Measurements from ENCODE around the gene NBPF1. TPM values are rescaled to one million over a fixed set of nuclear protein-coding genes. Genes with fewer than 3 reads are reported as not detected.
"Not testable (repeated sequence)": the region's sequence is repeated elsewhere in the genome, so short reads cannot be mapped to it uniquely, and the experiment has no call there.

NBPF1 gene
- total RNA-seq, 1 experiment from 2014 or later, result 46.0 TPM

GRCh38 chr1:16628361-16629111 lies 15.2 kb upstream of the NBPF1 start:
- intact Hi-C loops (cut with micrococcal nuclease), result no loop called here
- Histone ChIP-seq H3K4me3 (replicated peaks in 1 of 2; ENCODE audit: low read depth in 1 of 2, low read length in 2 of 2) (no peak overlapping the region), H4K20me1 (ENCODE audit: insufficient read depth) (no peaks in the 10 kb centered on the region), H3K9ac (ENCODE audit: low read length) (no peak overlapping the region), H3K36me3 (ENCODE audit: control insufficient read depth in 1 of 2, insufficient read depth in 2 of 2, low read length in 2 of 2) (peaks cover 38 to 53% of the 10 kb centered on the region in 2 experiments; a peak in 3 of 4 replicates), H3K9me3 (ENCODE audit: control insufficient read depth in 1 of 2, insufficient read depth in 1 of 2, low read depth in 1 of 2, low read length in 2 of 2) (no peaks in the 10 kb centered on the region), H3K27me3 (ENCODE audit: insufficient read depth, low read length) (no peaks in the 10 kb centered on the region), H3K27ac (ENCODE audit: low read depth, low read length) (peak overlapping the region; percentile 5; the same call in 1 of the 2 replicates), H3K79me2 (ENCODE audit: insufficient read depth, low read length) (no peaks in the 10 kb centered on the region), H3K4me2 (ENCODE audit: low read length) (no peak overlapping the region), H3K9me2 (ENCODE audit: insufficient read depth) (no peaks in the 10 kb centered on the region), H2AFZ (ENCODE audit: low read depth, low read length, poor library complexity, severe bottlenecking) (no peak overlapping the region), H3K4me1 (ENCODE audit: control insufficient read depth in 1 of 2, insufficient read depth in 2 of 2, low read length in 2 of 2) (no peaks in the 10 kb centered on the region)
- ATAC-seq, result no peak
- TF ChIP-seq SIN3A (IDR thresholded peaks at IDR 0.05; ENCODE audit: low read depth) (no peak), CEBPB (IDR thresholded peaks at IDR 0.05; ENCODE audit: low read depth) (no peak), SRF (IDR thresholded peaks at IDR 0.05; ENCODE audit: low read depth) (no peak), CTCF (IDR thresholded peaks at IDR 0.05 in 2 of 3, conservative IDR thresholded peaks at IDR 0.05 in 1 of 3; ENCODE audit: borderline replicate concordance in 1 of 3, insufficient read depth in 1 of 3, low read depth in 2 of 3, low read length in 2 of 3) (0 out of 6 replicates have a peak, but pooled peaks of 1 of the 3 experiments have one; percentile 0), RAD21 (IDR thresholded peaks at IDR 0.05; ENCODE audit: low read depth) (no peak)
- CTCF ChIA-PET, result no interaction called here
- no peak for DNase-seq (ENCODE audit: low read depth, low spot score)
- POLR2A ChIA-PET, result no interaction called here
- RAD21 ChIA-PET (ENCODE audit: low non-redundant PET in 1 of 2, low total read pairs in 2 of 2, uncharacterized antibody in 2 of 2, unreplicated experiment in 2 of 2), result no interaction called here
- no TSS peak for BruUV-seq (replicated peaks)

GRCh38 chr1:16626409-16626983 lies 13.1 kb upstream of the NBPF1 start:
- H3K79me2 ChIP-seq (ENCODE audit: insufficient read depth, low read length); H3K4me3 ChIP-seq (replicated peaks in 1 of 2; ENCODE audit: low read depth in 1 of 2, low read length in 2 of 2); BruUV-seq (replicated peaks); H3K4me1 ChIP-seq (ENCODE audit: control insufficient read depth in 1 of 2, insufficient read depth in 2 of 2, low read length in 2 of 2); RAD21 ChIA-PET (ENCODE audit: low non-redundant PET in 1 of 2, low total read pairs in 2 of 2, uncharacterized antibody in 2 of 2, unreplicated experiment in 2 of 2); DNase-seq (ENCODE audit: low read depth, low spot score); ATAC-seq; H3K9me3 ChIP-seq (ENCODE audit: control insufficient read depth in 1 of 2, insufficient read depth in 1 of 2, low read depth in 1 of 2, low read length in 2 of 2); H4K20me1 ChIP-seq (ENCODE audit: insufficient read depth); H3K4me2 ChIP-seq (ENCODE audit: low read length); H3K9ac ChIP-seq (ENCODE audit: low read length); H3K27ac ChIP-seq (ENCODE audit: low read depth, low read length); H2AFZ ChIP-seq (ENCODE audit: low read depth, low read length, poor library complexity, severe bottlenecking); H3K27me3 ChIP-seq (ENCODE audit: insufficient read depth, low read length); intact Hi-C loops (cut with micrococcal nuclease); H3K9me2 ChIP-seq (ENCODE audit: insufficient read depth): not testable (repeated sequence)
- POLR2A ChIA-PET, result interaction anchor here (1.5 kb wide), 1 partner anchor 14 kb away, joined by 3 read pairs; the partner anchor contains the start of gene NBPF1
- CTCF ChIA-PET, result interaction anchor here (1.0 kb wide), 1 partner anchor 14 kb away, joined by 3 read pairs; no protein-coding TSS in a partner anchor
- H3K36me3 ChIP-seq (ENCODE audit: control insufficient read depth in 1 of 2, insufficient read depth in 2 of 2, low read length in 2 of 2), result peaks cover 24 to 46% of the 10 kb centered on the region in 2 experiments; a peak in 3 of 4 replicates
